SU-DHL-6 (cell line): ENCODE measurements around the gene LRRN3.

Experiments
- H2AFZ ChIP-seq: fragments of 200-600 bp; sonication (generic); 2 replicates; pipeline ENCODE4 v1.6.1; 2014; ENCODE audit warnings: low read depth, mild to moderate bottlenecking, moderate library complexity, mixed read lengths, antibody characterized with exemption, low read length; ENCODE audit not compliant: severe bottlenecking
- H3F3A ChIP-seq: fragments of 200-600 bp; shearing (Covaris generic); 2 replicates; pipeline ENCODE4 v1.6.0; 2016; ENCODE audit warnings: antibody characterized with exemption, mild to moderate bottlenecking; ENCODE audit not compliant: insufficient read depth
- H3K27ac ChIP-seq: fragments of 200-600 bp; sonication (generic); 2 replicates; pipeline ENCODE4 v1.5.1; 2016; ENCODE audit warnings: low read depth, mild to moderate bottlenecking, low read length, moderate library complexity, mixed read lengths
- H3K27me3 ChIP-seq: fragments of 200-600 bp; sonication (generic), shearing (Covaris generic); 2 replicates; pipeline ENCODE4 v1.6.0; 2014; ENCODE audit warnings: mild to moderate bottlenecking, low read length
- H3K36me3 ChIP-seq: fragments of 200-600 bp; sonication (generic); 2 replicates; pipeline ENCODE4 v1.6.1; 2014; ENCODE audit warnings: mild to moderate bottlenecking, low read length, mixed read lengths
- H3K4me2 ChIP-seq: fragments of 300-600, 200-600 bp; shearing (Covaris generic), sonication (generic); 2 replicates; pipeline ENCODE4 v1.6.0; 2014; ENCODE audit warnings: low read length, low read depth, mild to moderate bottlenecking; ENCODE audit not compliant: poor library complexity, severe bottlenecking
- H3K4me3 ChIP-seq: fragments of 200-600 bp; sonication (generic); 2 replicates; pipeline ENCODE4 v1.5.1; 2014; ENCODE audit warnings: antibody characterized with exemption, low read length, mild to moderate bottlenecking, mixed read lengths; ENCODE audit not compliant: insufficient read depth, poor library complexity, severe bottlenecking
- H3K79me2 ChIP-seq: fragments of 200-600 bp; sonication (generic); 2 replicates; pipeline ENCODE4 v1.6.1; 2014; ENCODE audit warnings: mild to moderate bottlenecking, low read length, moderate library complexity; ENCODE audit not compliant: insufficient read depth
- H3K9ac ChIP-seq: fragments of 200-600 bp; sonication (generic); 2 replicates; pipeline ENCODE4 v1.7.0; 2014; ENCODE audit warnings: mild to moderate bottlenecking, low read length
- H3K9me2 ChIP-seq: fragments of 200-600 bp; sonication (generic); replicated peaks from 2 replicates; pipeline ENCODE4 v1.6.1; 2014; ENCODE audit warnings: low read length; ENCODE audit not compliant: insufficient read depth
- H3K9me3 ChIP-seq: fragments of 200-600 bp; sonication (generic); 2 replicates; pipeline ENCODE4 v1.6.1; 2014; ENCODE audit warnings: low read length, mixed read lengths; ENCODE audit not compliant: insufficient read depth
- H4K20me1 ChIP-seq: fragments of 200-600 bp; sonication (generic); 2 replicates; pipeline ENCODE4 v1.6.1; 2014; ENCODE audit warnings: low read depth, mild to moderate bottlenecking, antibody characterized with exemption, low read length, moderate library complexity, mixed read lengths
- CTCF ChIP-seq: fragments of 200-600 bp; sonication (generic); IDR thresholded peaks from one replicate; pipeline ENCODE4 v1.5.1; 2017; ENCODE audit warnings: antibody characterized with exemption, mild to moderate bottlenecking, low read length, moderate library complexity; ENCODE audit not compliant: insufficient read depth, poor library complexity, severe bottlenecking
- EZH2phosphoT487 ChIP-seq: fragments of 200-600 bp; sonication (generic), shearing (Covaris generic); conservative IDR thresholded peaks from 2 replicates; pipeline ENCODE4 v1.6.1; 2018; ENCODE audit warnings: mild to moderate bottlenecking, antibody characterized with exemption, low read length, moderate library complexity, mixed read lengths

Gene LRRN3

GRCh38 chr7:111076205-111076604 is 14.7 kb upstream of the LRRN3 start:
- H3K9ac ChIP-seq, result no peak overlapping the region
- no peaks in the 10 kb centered on the region for H3K27me3 ChIP-seq
- no peaks in the 10 kb centered on the region for H3K9me2 ChIP-seq
- H3K9me3 ChIP-seq, result no peaks in the 10 kb centered on the region
- TF ChIP-seq CTCF, result no peak
- TF ChIP-seq EZH2phosphoT487, result no peak
- H3F3A ChIP-seq, result peaks cover 2% of the 10 kb centered on the region; the same call in 1 of the 2 replicates
- no peaks in the 10 kb centered on the region for H3K36me3 ChIP-seq
- H2AFZ ChIP-seq, result no peak overlapping the region
- H4K20me1 ChIP-seq, result no peaks in the 10 kb centered on the region
- H3K4me3 ChIP-seq, result no peak overlapping the region
- no peak overlapping the region for H3K4me2 ChIP-seq
- H3K27ac ChIP-seq, result no peak overlapping the region
- H3K79me2 ChIP-seq, result no peaks in the 10 kb centered on the region

GRCh38 chr7:111077001-111077400 is 13.9 kb upstream of the LRRN3 start:
- Histone ChIP-seq H3K27ac (no peak overlapping the region), H4K20me1 (no peaks in the 10 kb centered on the region), H3K9me3 (no peaks in the 10 kb centered on the region), H3K36me3 (no peaks in the 10 kb centered on the region), H3K4me2 (no peak overlapping the region), H3F3A (peaks cover 2% of the 10 kb centered on the region; the same call in 1 of the 2 replicates), H3K27me3 (no peaks in the 10 kb centered on the region), H2AFZ (no peak overlapping the region), H3K4me3 (no peak overlapping the region), H3K9ac (no peak overlapping the region), H3K79me2 (no peaks in the 10 kb centered on the region), H3K9me2 (no peaks in the 10 kb centered on the region)
- TF ChIP-seq CTCF (no peak), EZH2phosphoT487 (no peak)

GRCh38 chr7:111080495-111081105 is 10.3 kb upstream of the LRRN3 start:
- Histone ChIP-seq H3K4me3 (no peak overlapping the region), H3K27me3 (no peaks in the 10 kb centered on the region), H3K27ac (peak overlapping the region; percentile 99), H3K36me3 (no peaks in the 10 kb centered on the region), H3K9ac (no peak overlapping the region), H2AFZ (peak overlapping the region; percentile 50), H3K9me3 (no peaks in the 10 kb centered on the region), H3K9me2 (no peaks in the 10 kb centered on the region), H4K20me1 (no peaks in the 10 kb centered on the region), H3K4me2 (peak overlapping the region; percentile 89), H3K79me2 (no peaks in the 10 kb centered on the region), H3F3A (peaks cover 38% of the 10 kb centered on the region)
- TF ChIP-seq EZH2phosphoT487, result no peak
- no peak for TF ChIP-seq CTCF
